HepG2 (cell line): Measurements from ENCODE around the gene DENND2A. TPM values are rescaled to one million over a fixed set of nuclear protein-coding genes. Genes with fewer than 3 reads are reported as not detected.

ENCODE experiments used
- ATAC-seq: fragments of 200-7000 bp; cut with Tn5 transposase; 3 replicates; pipeline ENCODE4 v1.9.1; 2020; ENCODE audit warnings: mild to moderate bottlenecking, moderate library complexity
- BruUV-seq: library from RNA; stranded (reverse); fragments of 400-500 nt; replicated peaks from 2 replicates; lab custom pipeline; 2021; lab: Mats Ljungman, UMichigan
- CTCF ChIA-PET: fragments of 300-600 bp; formaldehyde crosslinking; extraction: SDS; loops from one replicate; lab custom pipeline; 2021; ENCODE audit warnings: low total read pairs, inconsistent platforms, low intra/inter-chr PET ratio; lab: Yijun Ruan, JAX
- POLR2A ChIA-PET: fragments of 350-600 bp; sonication (Branson Sonifier 250); formaldehyde crosslinking; loops from one replicate; lab custom pipeline; 2020; ENCODE audit warnings: antibody characterized with exemption, inconsistent platforms; lab: Yijun Ruan, JAX
- DNase-seq: peaks from one replicate; pipeline ENCODE4 v3.0.0-alpha.2; 2015; ENCODE audit warnings: low spot score
- FAIRE-seq: peaks from 3 replicates; lab custom pipeline; 2011; peaks lifted over from hg19 to GRCh38; lab: Jason Lieb, UNC
- H2AFZ ChIP-seq: one replicate; pipeline ENCODE4 v1.6.1; 2011; ENCODE audit warnings: low read length, inconsistent platforms
- H3K27ac ChIP-seq: fragments of 300-600 bp; 3 replicates; pipeline ENCODE4 v1.8.0; 2011; ENCODE audit warnings: mixed run types, mild to moderate bottlenecking, mixed read lengths, low read length, inconsistent platforms; ENCODE audit not compliant: insufficient read depth; ENCODE audit errors: extremely low read length
- H3K27me3 ChIP-seq, 2 experiments: fragments of 200-600 bp in 1 of 2; 2 replicates in 1 of 2; 3 replicates in 1 of 2; pipeline versions ENCODE4 v1.6.0 to v1.8.0; 2011; ENCODE audit warnings: low read length in 2 of 2, mild to moderate bottlenecking in 2 of 2, moderate library complexity in 2 of 2, inconsistent platforms in 1 of 2; ENCODE audit not compliant: insufficient read depth in 2 of 2, control insufficient read depth in 1 of 2
- H3K36me3 ChIP-seq, 2 experiments: fragments of 200-600 bp in 1 of 2; replicated peaks in 1 of 2; 2 replicates in 1 of 2; 3 replicates in 1 of 2; pipeline versions ENCODE4 v1.5.1 to v1.8.0; 2011; ENCODE audit warnings: low read length in 2 of 2, inconsistent platforms in 1 of 2; ENCODE audit not compliant: insufficient read depth in 2 of 2, control insufficient read depth in 1 of 2
- H3K4me1 ChIP-seq: 2 replicates; pipeline ENCODE4 v1.5.1; 2012; ENCODE audit warnings: low read length, inconsistent platforms; ENCODE audit not compliant: insufficient read depth
- H3K4me2 ChIP-seq: 2 replicates; pipeline ENCODE4 v1.6.0; 2011; ENCODE audit warnings: low read depth, low read length, inconsistent platforms
- H3K4me3 ChIP-seq, 3 experiments: fragments of 200-600 bp in 1 of 3; sonication (generic), shearing (Covaris generic) in 1 of 3; replicated peaks in 1 of 3; 2 replicates each; pipeline ENCODE4 v1.5.1; 2011 to 2016; ENCODE audit warnings: low read length in 3 of 3, inconsistent platforms in 2 of 3, low read depth in 2 of 3, mild to moderate bottlenecking in 2 of 3, control low read depth in 1 of 3, mixed read lengths in 1 of 3; ENCODE audit not compliant: insufficient read depth in 1 of 3
- H3K79me2 ChIP-seq: one replicate; pipeline ENCODE4 v1.6.1; 2011; ENCODE audit warnings: low read length, inconsistent platforms; ENCODE audit not compliant: insufficient read depth
- H3K9ac ChIP-seq: 2 replicates; pipeline ENCODE4 v1.6.0; 2011; ENCODE audit warnings: mild to moderate bottlenecking, low read depth, low read length, inconsistent platforms; ENCODE audit not compliant: insufficient read depth
- H3K9me3 ChIP-seq: 2 replicates; pipeline ENCODE4 v1.5.1; 2012; ENCODE audit warnings: mild to moderate bottlenecking, low read length
- H4K20me1 ChIP-seq: 2 replicates; pipeline ENCODE4 v1.6.0; 2011; ENCODE audit warnings: inconsistent platforms, mild to moderate bottlenecking, low read length, moderate library complexity; ENCODE audit not compliant: insufficient read depth
- AHR ChIP-seq: IDR thresholded peaks from 2 replicates; pipeline ENCODE4 v1.6.1; 2018; ENCODE audit warnings: missing genetic modification reagents, missing compliant biosample characterization
- ATF7-NPFF ChIP-seq: sonication (generic); formaldehyde crosslinking; IDR thresholded peaks from 2 replicates; pipeline ENCODE4 v1.8.1; 2023; ENCODE audit warnings: mild to moderate bottlenecking, low read depth, missing genetic modification reagents, moderate library complexity
- BCL3 ChIP-seq: sonication (generic); formaldehyde crosslinking; IDR thresholded peaks from 2 replicates; pipeline ENCODE4 v1.5.1; 2020; ENCODE audit warnings: mild to moderate bottlenecking, missing genetic modification reagents, moderate library complexity
- ELF3 ChIP-seq: IDR thresholded peaks from 2 replicates; pipeline ENCODE4 v1.6.1; 2016; ENCODE audit warnings: missing genetic modification reagents, missing compliant biosample characterization
- FOXA3 ChIP-seq: IDR thresholded peaks from 2 replicates; pipeline ENCODE4 v1.6.1; 2016; ENCODE audit warnings: missing genetic modification reagents, missing compliant biosample characterization
- MTF2 ChIP-seq: sonication (generic); formaldehyde crosslinking; IDR thresholded peaks from 2 replicates; pipeline ENCODE4 v1.5.0; 2020; ENCODE audit warnings: missing genetic modification reagents, borderline replicate concordance
- NFIB ChIP-seq: sonication (generic); formaldehyde crosslinking; IDR thresholded peaks from 2 replicates; pipeline ENCODE4 v1.9.0; 2021; ENCODE audit warnings: missing genetic modification reagents, mild to moderate bottlenecking, borderline replicate concordance
- RFX5 ChIP-seq: IDR thresholded peaks from 2 replicates; pipeline ENCODE4 v1.6.1; 2011; ENCODE audit warnings: low read depth, low read length, improper control_type of control experiment
- SCMH1 ChIP-seq: sonication (generic); formaldehyde crosslinking; IDR thresholded peaks from 2 replicates; pipeline ENCODE4 v1.9.0; 2021; ENCODE audit warnings: missing genetic modification reagents, mild to moderate bottlenecking, borderline replicate concordance
- ZBTB3 ChIP-seq: sonication (generic); formaldehyde crosslinking; IDR thresholded peaks from 2 replicates; pipeline ENCODE4 v1.4.0; 2020; ENCODE audit warnings: low read depth, mild to moderate bottlenecking, moderate library complexity, missing genetic modification reagents, borderline replicate concordance
- ZFP62 ChIP-seq: sonication (generic); formaldehyde crosslinking; IDR thresholded peaks from 2 replicates; pipeline ENCODE4 v1.4.0; 2020; ENCODE audit warnings: missing genetic modification reagents
- ZFX ChIP-seq: sonication (generic); formaldehyde crosslinking; IDR thresholded peaks from 2 replicates; pipeline ENCODE4 v1.4.0; 2020; ENCODE audit warnings: mild to moderate bottlenecking, low read depth, missing genetic modification reagents, moderate library complexity
- ZNF136 ChIP-seq: sonication (generic); formaldehyde crosslinking; IDR thresholded peaks from 2 replicates; pipeline ENCODE4 v1.8.1; 2022; ENCODE audit warnings: low read depth, mild to moderate bottlenecking, moderate library complexity, missing genetic modification reagents
- ZNF431 ChIP-seq: sonication (generic); formaldehyde crosslinking; IDR thresholded peaks from 2 replicates; pipeline ENCODE4 v1.9.0; 2022; ENCODE audit warnings: missing genetic modification reagents, low read depth, mild to moderate bottlenecking, borderline replicate concordance
- ZNF780A ChIP-seq: sonication (generic); formaldehyde crosslinking; IDR thresholded peaks from 2 replicates; pipeline ENCODE4 v1.8.0; 2022; ENCODE audit warnings: mild to moderate bottlenecking, missing genetic modification reagents, moderate library complexity
- ZNF878 ChIP-seq: sonication (generic); formaldehyde crosslinking; IDR thresholded peaks from 2 replicates; pipeline ENCODE4 v1.8.1; 2023; ENCODE audit warnings: mild to moderate bottlenecking, missing genetic modification reagents, moderate library complexity
- ZNF883 ChIP-seq: sonication (generic); formaldehyde crosslinking; IDR thresholded peaks from 2 replicates; pipeline ENCODE4 v1.5.1; 2020; ENCODE audit warnings: mild to moderate bottlenecking, missing genetic modification reagents; ENCODE audit errors: not compliant biosample characterization
- WGBS: methylation state at CpG from one replicate; pipeline ENCODE4 v1.1.6; 2017; ENCODE audit warnings: low lambda C conversion rate; 5-methylcytosine and 5-hydroxymethylcytosine counted together
- in situ Hi-C: cut with HindIII; loops from 2 replicates; pipeline ENCODE4 v1.10.0; 2017; ENCODE audit warnings: low pct_unique_long_range_greater_than_20kb; ENCODE audit not compliant: extremely low pct_ligation_motif_present
- intact Hi-C: fragments of 100-400 bp; cut with micrococcal nuclease; formaldehyde crosslinking; loops from one replicate; pipeline ENCODE4 v1.10.0; 2022; ENCODE audit not compliant: unreplicated experiment
- polyA plus RNA-seq, 8 experiments: library from polyadenylated mRNA; depleted of rRNA in 3 of 8; stranded (reverse) in 7 of 8; unstranded in 1 of 8; fragments of >200 nt; fragmentation: Illumina TruSeq in 4 of 8; extraction: Trizol in 4 of 8; gene quantifications; 2 replicates each; pipeline versions ENCODE4 v1.2.1 to v1.2.3, GENCODE V29; 2011 to 2016; ENCODE audit warnings: low read depth in 4 of 8, missing spikeins in 1 of 8, mixed read lengths in 1 of 8; ENCODE audit not compliant: insufficient read depth in 1 of 8
- total RNA-seq, 5 experiments: library from RNA; depleted of rRNA; stranded (reverse); fragments of >200 nt; fragmentation: Illumina TruSeq; extraction: Trizol; gene quantifications; 2 replicates each; pipeline ENCODE4 v1.2.3, GENCODE V29; 2016; ENCODE audit warnings: low read depth in 1 of 5
- TF ChIP-seq, protein P1 (sequence below): sonication (generic); formaldehyde crosslinking; IDR thresholded peaks from 2 replicates; pipeline ENCODE4; 2020; ENCODE audit warnings: missing genetic modification reagents, mild to moderate bottlenecking, borderline replicate concordance

The DENND2A gene
- total and polyA plus RNA-seq, 2 of the 13 experiments (the other 11 are each of a cell fraction or from before 2014, with no cell fraction given), result not detected

GRCh38 chr7:140525743-140526142 is 114.9 kb downstream of the DENND2A start:
- ATAC-seq, result peak; percentile 64
- H3K9ac ChIP-seq, result no peak overlapping the region
- H2AFZ ChIP-seq, result no peak overlapping the region
- ChIA-PET CTCF (no interaction called here), POLR2A (no interaction called here)
- DNase-seq, result no peak
- TF ChIP-seq ELF3, result no peak
- TF ChIP-seq ZNF883 (CRISPR knock-in tag), result no peak
- TF ChIP-seq BCL3 (CRISPR knock-in tag), result no peak
- TF ChIP-seq, protein P1, sequence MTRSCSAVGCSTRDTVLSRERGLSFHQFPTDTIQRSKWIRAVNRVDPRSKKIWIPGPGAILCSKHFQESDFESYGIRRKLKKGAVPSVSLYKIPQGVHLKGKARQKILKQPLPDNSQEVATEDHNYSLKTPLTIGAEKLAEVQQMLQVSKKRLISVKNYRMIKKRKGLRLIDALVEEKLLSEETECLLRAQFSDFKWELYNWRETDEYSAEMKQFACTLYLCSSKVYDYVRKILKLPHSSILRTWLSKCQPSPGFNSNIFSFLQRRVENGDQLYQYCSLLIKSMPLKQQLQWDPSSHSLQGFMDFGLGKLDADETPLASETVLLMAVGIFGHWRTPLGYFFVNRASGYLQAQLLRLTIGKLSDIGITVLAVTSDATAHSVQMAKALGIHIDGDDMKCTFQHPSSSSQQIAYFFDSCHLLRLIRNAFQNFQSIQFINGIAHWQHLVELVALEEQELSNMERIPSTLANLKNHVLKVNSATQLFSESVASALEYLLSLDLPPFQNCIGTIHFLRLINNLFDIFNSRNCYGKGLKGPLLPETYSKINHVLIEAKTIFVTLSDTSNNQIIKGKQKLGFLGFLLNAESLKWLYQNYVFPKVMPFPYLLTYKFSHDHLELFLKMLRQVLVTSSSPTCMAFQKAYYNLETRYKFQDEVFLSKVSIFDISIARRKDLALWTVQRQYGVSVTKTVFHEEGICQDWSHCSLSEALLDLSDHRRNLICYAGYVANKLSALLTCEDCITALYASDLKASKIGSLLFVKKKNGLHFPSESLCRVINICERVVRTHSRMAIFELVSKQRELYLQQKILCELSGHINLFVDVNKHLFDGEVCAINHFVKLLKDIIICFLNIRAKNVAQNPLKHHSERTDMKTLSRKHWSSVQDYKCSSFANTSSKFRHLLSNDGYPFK (CRISPR knock-in tag), result no peak
- no peak for TF ChIP-seq NFIB (CRISPR knock-in tag)
- TF ChIP-seq ZNF431 (CRISPR knock-in tag), result no peak
- TF ChIP-seq RFX5, result no peak
- TF ChIP-seq ATF7-NPFF (CRISPR knock-in tag), result no peak
- no peak for TF ChIP-seq ZNF878 (CRISPR knock-in tag)
- TF ChIP-seq AHR (CRISPR knock-in tag), result no peak
- no peak for TF ChIP-seq ZFX (CRISPR knock-in tag)
- TF ChIP-seq FOXA3, result no peak
- no peak for TF ChIP-seq ZNF136 (CRISPR knock-in tag)
- no peak for TF ChIP-seq ZBTB3 (CRISPR knock-in tag)
- no peak for TF ChIP-seq ZFP62 (CRISPR knock-in tag)
- TF ChIP-seq ZNF780A, result no peak
- TF ChIP-seq MTF2, result no peak
- no peak for TF ChIP-seq SCMH1
- FAIRE-seq, result no peak
- in situ Hi-C loops, result no loop called here
- H3K27me3 ChIP-seq, result peaks cover 0 to 18% of the 10 kb centered on the region in 2 experiments; a peak in 2 of 5 replicates
- H3K36me3 ChIP-seq, result no peaks in the 10 kb centered on the region
- H3K27ac ChIP-seq, result no peak overlapping the region
- 6% methylated on average over 7 of the region's 10 CpGs for WGBS
- peaks cover 16% of the 10 kb centered on the region; the same call in 1 of the 2 replicates for H3K4me1 ChIP-seq
- intact Hi-C loops, result no loop called here
- H3K4me2 ChIP-seq, result 0 out of 2 replicates have a peak overlapping the region, but pooled peaks have one; percentile 1
- no peaks in the 10 kb centered on the region for H3K79me2 ChIP-seq
- H3K9me3 ChIP-seq, result no peaks in the 10 kb centered on the region
- no TSS peak for BruUV-seq
- no peaks in the 10 kb centered on the region for H4K20me1 ChIP-seq
- no peak overlapping the region for H3K4me3 ChIP-seq
